GM23248 (cell line): ENCODE measurements around the gene TRIM14.

Source experiments
- EZH2 ChIP-seq: fragments of 200-600 bp; sonication (generic); IDR thresholded peaks from 2 replicates; pipeline ENCODE4 v1.6.1; 2018; ENCODE audit warnings: antibody characterized with exemption, mild to moderate bottlenecking; ENCODE audit not compliant: insufficient read depth, poor library complexity, severe bottlenecking
- EZH2phosphoT487 ChIP-seq: fragments of 200-600 bp; sonication (generic); IDR thresholded peaks from 2 replicates; pipeline ENCODE4 v1.6.1; 2018; ENCODE audit warnings: antibody characterized with exemption, moderate library complexity, mild to moderate bottlenecking, low read depth; ENCODE audit not compliant: insufficient read depth

DNA sequence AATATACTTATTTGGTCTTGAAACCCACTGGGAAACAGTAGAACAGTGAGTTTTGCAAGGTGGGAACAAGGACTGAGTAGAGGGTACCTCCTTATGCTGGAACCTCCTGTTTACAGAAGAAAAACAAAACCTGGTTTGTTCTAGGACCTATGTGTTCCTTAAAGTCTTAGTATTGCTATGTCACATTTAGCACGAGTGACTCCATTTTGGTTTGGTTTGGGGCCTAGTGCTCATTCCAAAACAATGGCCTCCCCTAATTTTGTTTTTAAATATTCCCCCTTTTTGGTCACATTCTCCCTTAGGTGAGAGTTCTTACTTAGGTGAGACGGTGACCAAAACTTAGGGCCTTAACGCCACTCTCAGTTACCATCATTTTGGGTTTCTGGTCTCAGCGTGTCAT, 68.7 kb downstream of the TRIM14 start:
- TF ChIP-seq EZH2 (no peak), EZH2phosphoT487 (no peak)
